Sigmoid colon (tissue), 7 donors: ENCODE results near the gene NRXN3. TPM values are rescaled to one million over a fixed set of nuclear protein-coding genes. Genes with fewer than 3 reads are reported as not detected.

Experiments
- DNase-seq: peaks from one replicate; pipeline ENCODE4 v3.0.0-alpha.2; 2019
- H3K27ac ChIP-seq, 4 donors: fragments of 200-600 bp; sonication (generic); one replicate each; pipeline ENCODE4 v1.5.1; 2016 to 2019; ENCODE audit warnings: mild to moderate bottlenecking in 1 of 4
- H3K27me3 ChIP-seq, 3 donors: fragments of 200-600 bp; sonication (generic); one replicate each; pipeline ENCODE4 v1.5.1; 2019; ENCODE audit warnings: mild to moderate bottlenecking in 1 of 3
- H3K36me3 ChIP-seq, 4 donors: fragments of 200-600 bp; sonication (generic); one replicate each; pipeline ENCODE4 v1.5.1; 2016 to 2019
- H3K4me1 ChIP-seq, 4 donors: fragments of 200-600 bp; sonication (generic); one replicate each; pipeline ENCODE4 v1.5.1; 2017 to 2019
- H3K4me3 ChIP-seq, 4 donors: fragments of 200-600 bp; sonication (generic); one replicate each; pipeline ENCODE4 v1.5.1; 2017 to 2019; ENCODE audit warnings: mild to moderate bottlenecking in 2 of 4, moderate library complexity in 1 of 4
- H3K9me3 ChIP-seq, 4 donors: fragments of 200-600 bp in 3 of 4; sonication (generic) in 3 of 4; one replicate each; pipeline versions ENCODE4 v1.5.1 to v1.6.1; 2013 to 2019
- EP300 ChIP-seq, 4 donors: sonication (generic); formaldehyde crosslinking; IDR thresholded peaks; one replicate each; pipeline ENCODE4 v1.6.1; 2017; ENCODE audit warnings: antibody characterized with exemption in 4 of 4
- POLR2A ChIP-seq, 2 donors: fragments of 450-650 bp; IDR thresholded peaks; one replicate each; pipeline ENCODE4 v1.6.1; 2016; ENCODE audit warnings: antibody characterized with exemption in 2 of 2, mild to moderate bottlenecking in 2 of 2, moderate library complexity in 2 of 2
- POLR2AphosphoS5 ChIP-seq, 4 donors: sonication (generic); formaldehyde crosslinking; IDR thresholded peaks; one replicate each; pipeline ENCODE4 v1.6.1; 2017; ENCODE audit warnings: antibody characterized with exemption in 4 of 4
- WGBS, 2 donors: extraction: QIAGEN DNeasy Blood & Tissue Kit; methylation state at CpG; one replicate each; pipeline ENCODE4 v1.1.7; 2013; 5-methylcytosine and 5-hydroxymethylcytosine counted together
- intact Hi-C: fragments of 100-400 bp; cut with DNase I; formaldehyde crosslinking; loops from one replicate; pipeline ENCODE4 v1.15.1; 2023
- polyA plus RNA-seq, 3 donors: library from polyadenylated mRNA; stranded (reverse); fragments of 200-250 nt; gene quantifications; one replicate each; pipeline ENCODE4 v1.2.3, GENCODE V29; 2013
- total RNA-seq, 4 donors: library from RNA; depleted of rRNA; stranded (reverse); fragments of >200 nt; gene quantifications; one replicate each; pipeline ENCODE4 v1.1.0, GENCODE V29; 2016
- TF ChIP-seq, protein P1 (sequence below), 4 experiments: fragments of 450-650 bp in 3 of 4; fragments of 200-600 bp in 1 of 4; IDR thresholded peaks; one replicate each; pipeline ENCODE4 v1.5.1; 2016 to 2019; ENCODE audit warnings: antibody characterized with exemption in 4 of 4, mild to moderate bottlenecking in 3 of 4, moderate library complexity in 2 of 4
- donor health status: healthy with polysubstance abuse.
- donor health status: Bipolar disorder and iron deficiency.
- donor health status: healthy.

NRXN3 gene
- total and polyA plus RNA-seq, 7 donors: 0.23 to 46.3 (median 23.2) TPM

GRCh38 chr14:78982551-78982950 is 812.4 kb downstream of the NRXN3 start:
- Histone ChIP-seq H3K9me3 (no peaks in the 10 kb centered on the region), H3K36me3 (no peaks in the 10 kb centered on the region), H3K27ac (no peak overlapping the region), H3K4me3 (no peak overlapping the region), H3K27me3 (no peaks in the 10 kb centered on the region), H3K4me1 (no peaks in the 10 kb centered on the region)
- intact Hi-C loops: no loop called here
- 55 to 58% methylated on average over 2 of the region's 2 CpGs for WGBS, 2 donors
- DNase-seq: no peak
- TF ChIP-seq POLR2AphosphoS5 (IDR thresholded peaks at IDR 0.05) (no peak), POLR2A (IDR thresholded peaks at IDR 0.05) (no peak), EP300 (IDR thresholded peaks at IDR 0.05) (no peak)
- TF ChIP-seq, protein P1, sequence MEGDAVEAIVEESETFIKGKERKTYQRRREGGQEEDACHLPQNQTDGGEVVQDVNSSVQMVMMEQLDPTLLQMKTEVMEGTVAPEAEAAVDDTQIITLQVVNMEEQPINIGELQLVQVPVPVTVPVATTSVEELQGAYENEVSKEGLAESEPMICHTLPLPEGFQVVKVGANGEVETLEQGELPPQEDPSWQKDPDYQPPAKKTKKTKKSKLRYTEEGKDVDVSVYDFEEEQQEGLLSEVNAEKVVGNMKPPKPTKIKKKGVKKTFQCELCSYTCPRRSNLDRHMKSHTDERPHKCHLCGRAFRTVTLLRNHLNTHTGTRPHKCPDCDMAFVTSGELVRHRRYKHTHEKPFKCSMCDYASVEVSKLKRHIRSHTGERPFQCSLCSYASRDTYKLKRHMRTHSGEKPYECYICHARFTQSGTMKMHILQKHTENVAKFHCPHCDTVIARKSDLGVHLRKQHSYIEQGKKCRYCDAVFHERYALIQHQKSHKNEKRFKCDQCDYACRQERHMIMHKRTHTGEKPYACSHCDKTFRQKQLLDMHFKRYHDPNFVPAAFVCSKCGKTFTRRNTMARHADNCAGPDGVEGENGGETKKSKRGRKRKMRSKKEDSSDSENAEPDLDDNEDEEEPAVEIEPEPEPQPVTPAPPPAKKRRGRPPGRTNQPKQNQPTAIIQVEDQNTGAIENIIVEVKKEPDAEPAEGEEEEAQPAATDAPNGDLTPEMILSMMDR (IDR thresholded peaks at IDR 0.05): no peak

- H3K4me1 ChIP-seq: no peaks in the 10 kb centered on the region
- TF ChIP-seq POLR2A (IDR thresholded peaks at IDR 0.05) (no peak), EP300 (IDR thresholded peaks at IDR 0.05) (no peak), POLR2AphosphoS5 (IDR thresholded peaks at IDR 0.05) (no peak)
- TF ChIP-seq, protein P1 (IDR thresholded peaks at IDR 0.05): no peak
- intact Hi-C loops: no loop called here
- WGBS, 2 donors: 86 to 90% methylated on average over 2 of the region's 2 CpGs
- no peaks in the 10 kb centered on the region for H3K9me3 ChIP-seq
- no peak overlapping the region for H3K27ac ChIP-seq
- DNase-seq: no peak
- H3K4me3 ChIP-seq: no peak overlapping the region
- H3K36me3 ChIP-seq: no peaks in the 10 kb centered on the region
- H3K27me3 ChIP-seq: no peaks in the 10 kb centered on the region
These were observed 813.0 kb downstream of the NRXN3 start for GRCh38 chr14:78983126-78983525.

- H3K36me3 ChIP-seq: no peaks in the 10 kb centered on the region
- no peaks in the 10 kb centered on the region for H3K9me3 ChIP-seq
- H3K4me3 ChIP-seq: no peak overlapping the region
- WGBS, 2 donors: 64 to 74% methylated on average over 5 of the region's 5 CpGs
- DNase-seq: no peak
- H3K4me1 ChIP-seq: no peaks in the 10 kb centered on the region
- intact Hi-C loops: no loop called here
- TF ChIP-seq POLR2AphosphoS5 (IDR thresholded peaks at IDR 0.05): no peak
- TF ChIP-seq POLR2A (IDR thresholded peaks at IDR 0.05): no peak
- no peak for TF ChIP-seq EP300 (IDR thresholded peaks at IDR 0.05)
- TF ChIP-seq, protein P1 (IDR thresholded peaks at IDR 0.05): no peak
- no peak overlapping the region for H3K27ac ChIP-seq
- no peaks in the 10 kb centered on the region for H3K27me3 ChIP-seq
These were observed 815.7 kb downstream of the NRXN3 start for GRCh38 chr14:78985668-78986381.

- 48 to 64% methylated on average over 6 of the region's 6 CpGs for WGBS, 2 donors
- H3K4me3 ChIP-seq: no peak overlapping the region
- intact Hi-C loops: no loop called here
These were observed 816.8 kb downstream of the NRXN3 start for GRCh38 chr14:78986989-78987388.

More at GRCh38 chr14:78986989-78987388, 816.8 kb downstream of the NRXN3 start:
- H3K27me3 ChIP-seq: no peaks in the 10 kb centered on the region
- no peaks in the 10 kb centered on the region for H3K9me3 ChIP-seq
- TF ChIP-seq EP300 (IDR thresholded peaks at IDR 0.05) (no peak), POLR2AphosphoS5 (IDR thresholded peaks at IDR 0.05) (no peak), POLR2A (IDR thresholded peaks at IDR 0.05) (no peak)
- TF ChIP-seq, protein P1 (IDR thresholded peaks at IDR 0.05): no peak
- no peaks in the 10 kb centered on the region for H3K36me3 ChIP-seq
- no peaks in the 10 kb centered on the region for H3K4me1 ChIP-seq
- H3K27ac ChIP-seq: no peak overlapping the region
- no peak for DNase-seq
